B cell (primary cell): ENCODE data around the gene DPP10.

Experiments used
- EZH2 ChIP-seq: IDR thresholded peaks from 2 replicates; pipeline ENCODE4 v1.6.1; 2012; ENCODE audit warnings: borderline replicate concordance, low read depth, mild to moderate bottlenecking, moderate library complexity, low read length; ENCODE audit not compliant: insufficient read depth, poor library complexity, severe bottlenecking
- TF ChIP-seq, protein P1 (sequence below): fragments of 200-600 bp; IDR thresholded peaks from one replicate; pipeline ENCODE4 v1.8.0; 2022; ENCODE audit warnings: antibody characterized with exemption, mild to moderate bottlenecking

GRCh38 chr2:114797540-114797939 lies 355.1 kb downstream of the DPP10 start:
- TF ChIP-seq, protein P1, sequence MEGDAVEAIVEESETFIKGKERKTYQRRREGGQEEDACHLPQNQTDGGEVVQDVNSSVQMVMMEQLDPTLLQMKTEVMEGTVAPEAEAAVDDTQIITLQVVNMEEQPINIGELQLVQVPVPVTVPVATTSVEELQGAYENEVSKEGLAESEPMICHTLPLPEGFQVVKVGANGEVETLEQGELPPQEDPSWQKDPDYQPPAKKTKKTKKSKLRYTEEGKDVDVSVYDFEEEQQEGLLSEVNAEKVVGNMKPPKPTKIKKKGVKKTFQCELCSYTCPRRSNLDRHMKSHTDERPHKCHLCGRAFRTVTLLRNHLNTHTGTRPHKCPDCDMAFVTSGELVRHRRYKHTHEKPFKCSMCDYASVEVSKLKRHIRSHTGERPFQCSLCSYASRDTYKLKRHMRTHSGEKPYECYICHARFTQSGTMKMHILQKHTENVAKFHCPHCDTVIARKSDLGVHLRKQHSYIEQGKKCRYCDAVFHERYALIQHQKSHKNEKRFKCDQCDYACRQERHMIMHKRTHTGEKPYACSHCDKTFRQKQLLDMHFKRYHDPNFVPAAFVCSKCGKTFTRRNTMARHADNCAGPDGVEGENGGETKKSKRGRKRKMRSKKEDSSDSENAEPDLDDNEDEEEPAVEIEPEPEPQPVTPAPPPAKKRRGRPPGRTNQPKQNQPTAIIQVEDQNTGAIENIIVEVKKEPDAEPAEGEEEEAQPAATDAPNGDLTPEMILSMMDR = no peak
- TF ChIP-seq EZH2 = no peak
